ENCODE measurements around the gene CMIP.
"Not testable (repeated sequence)": the region's sequence is repeated elsewhere in the genome, so short reads cannot be mapped to it uniquely, and the experiment has no call there.

Gene CMIP

GRCh38 chr16:81517629-81518438 is 73.2 kb downstream of the CMIP start:
- DNase-seq (ENCODE audit: low read depth), result no peak

GRCh38 chr16:81518439-81518757 is 73.8 kb downstream of the CMIP start:
- DNase-seq (ENCODE audit: low read depth), result no peak

DNA sequence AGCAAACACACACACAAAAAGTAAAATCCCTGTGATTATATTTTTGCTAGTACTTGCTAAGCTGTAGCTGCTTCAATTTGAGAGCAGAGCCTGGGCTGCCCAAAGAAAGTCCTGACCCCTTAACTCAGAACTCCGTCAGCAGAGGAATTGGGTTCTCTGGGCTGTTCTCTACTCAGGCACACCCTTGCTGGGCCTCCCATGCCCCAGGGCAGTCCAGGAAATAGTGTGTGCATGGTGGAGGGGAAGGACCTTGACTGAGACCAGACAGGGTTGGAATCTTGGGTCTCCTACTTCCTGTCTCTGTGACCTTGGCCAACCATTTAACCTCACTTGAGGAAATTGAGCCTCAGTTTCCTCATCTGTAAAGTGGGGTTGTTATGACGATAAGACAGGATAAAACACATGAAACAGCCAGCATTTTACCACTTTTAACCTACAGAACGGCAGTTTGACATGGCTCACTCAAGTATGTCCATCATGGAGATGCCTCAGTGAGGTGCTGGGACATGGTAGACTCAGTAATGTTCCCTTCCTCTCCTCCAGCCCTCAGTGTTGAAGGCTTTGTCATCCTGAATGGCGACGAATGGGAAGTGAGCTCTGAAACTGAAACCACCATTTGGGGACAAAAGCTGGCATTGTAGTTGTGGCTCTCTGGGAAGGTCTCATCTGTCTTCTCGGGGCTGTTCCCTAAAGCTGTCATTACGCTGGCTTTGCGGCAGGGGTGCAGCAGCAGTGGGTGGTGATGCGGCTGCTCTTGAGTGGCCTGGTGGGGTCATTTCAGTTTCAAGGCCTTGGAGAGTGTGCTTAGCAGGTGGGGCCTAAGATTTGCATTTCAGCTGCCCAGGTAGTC is 74.9 kb downstream of the CMIP start:
- DNase-seq (ENCODE audit: low read depth), result no peak

- DNase-seq (ENCODE audit: low read depth), result no peak
Measured at GRCh38 chr16:81520151-81520470, 75.5 kb downstream of the CMIP start.

DNA sequence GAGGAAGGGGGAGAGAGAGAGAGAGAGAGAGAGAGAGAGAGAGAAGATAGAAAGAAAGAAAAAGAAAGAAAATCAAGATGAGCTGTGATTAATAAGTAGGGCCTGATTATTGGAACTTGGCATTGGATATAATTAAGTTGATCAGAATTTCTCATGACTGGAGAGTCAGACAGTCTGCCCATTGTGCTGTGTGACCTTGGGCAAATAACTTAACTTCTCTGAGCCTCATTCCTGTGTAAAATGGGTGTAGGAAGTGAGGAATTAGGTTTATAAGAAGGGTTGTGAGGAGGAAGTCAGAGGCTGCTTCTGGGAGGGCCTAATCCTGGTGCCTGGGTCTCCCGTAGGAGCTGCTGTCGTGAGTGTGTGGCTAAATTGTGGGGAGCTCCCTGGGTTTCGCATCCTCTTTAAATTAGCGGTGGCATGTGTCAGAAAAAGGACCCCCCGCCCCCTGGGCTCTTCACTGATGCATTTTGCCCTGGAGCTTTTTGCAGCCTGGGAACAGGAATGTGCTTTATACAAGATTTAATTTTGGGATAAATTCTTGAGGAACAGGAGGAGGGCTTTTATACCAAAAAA is 76.0 kb downstream of the CMIP start:
- no peak for DNase-seq (ENCODE audit: low read depth)

GRCh38 chr16:81521141-81521626 is 76.6 kb downstream of the CMIP start:
- DNase-seq (ENCODE audit: low read depth), result no peak

- DNase-seq (ENCODE audit: low read depth), result no peak
Measured at GRCh38 chr16:81522108-81522701, 77.6 kb downstream of the CMIP start.

- DNase-seq (ENCODE audit: low read depth), result not testable (repeated sequence)
Measured at GRCh38 chr16:81522851-81523250, 78.2 kb downstream of the CMIP start.

GRCh38 chr16:81523387-81524115 is 78.9 kb downstream of the CMIP start:
- DNase-seq (ENCODE audit: low read depth), result peak; percentile 25

DNA sequence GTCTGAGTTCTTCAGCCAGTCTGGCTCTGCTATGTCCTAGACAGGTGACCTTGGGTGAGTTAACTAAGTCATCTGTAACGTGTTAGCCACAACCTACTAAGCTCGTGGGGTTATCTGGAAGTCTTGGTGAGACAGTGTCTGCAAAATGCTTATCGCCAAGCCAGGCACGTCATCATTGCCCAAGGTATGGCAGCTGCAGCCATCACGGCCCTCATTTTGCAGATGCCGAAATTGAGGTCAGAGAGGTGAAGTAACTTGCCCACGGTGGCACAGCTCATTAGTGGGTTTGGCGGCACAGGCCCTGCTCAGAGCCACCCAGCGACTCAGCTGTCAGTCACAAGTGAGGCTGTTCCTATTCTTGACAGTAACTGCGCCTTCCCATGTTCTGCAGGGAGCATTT is 79.8 kb downstream of the CMIP start:
- DNase-seq (ENCODE audit: low read depth), result no peak

- DNase-seq (ENCODE audit: low read depth), result not testable (repeated sequence)
Measured at GRCh38 chr16:81524885-81525284, 80.3 kb downstream of the CMIP start.

DNA sequence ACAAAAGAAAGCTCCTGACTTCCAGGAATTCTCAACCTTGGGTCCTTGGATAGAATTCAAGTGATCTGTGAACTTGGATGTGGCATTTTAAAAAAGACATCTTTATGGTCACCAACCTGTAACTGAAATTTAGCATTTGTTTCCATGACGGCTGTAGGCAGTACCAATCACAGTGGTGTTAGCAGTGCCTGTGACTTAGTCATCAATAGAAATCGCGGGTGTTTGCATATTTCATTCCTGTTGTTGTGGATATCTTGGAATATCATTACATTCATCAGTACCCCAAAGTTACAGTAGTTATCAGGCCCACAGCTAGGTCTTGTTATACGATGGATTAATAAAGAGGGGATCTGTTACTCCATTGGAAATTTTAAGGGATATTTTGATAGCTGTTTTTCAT is 81.6 kb downstream of the CMIP start:
- no peak for DNase-seq (ENCODE audit: low read depth)

- DNase-seq (ENCODE audit: low read depth), result no peak
Measured at GRCh38 chr16:81526935-81527334, 82.3 kb downstream of the CMIP start.

- DNase-seq (ENCODE audit: low read depth), result no peak
Measured at GRCh38 chr16:81527477-81528178, 83.0 kb downstream of the CMIP start.

GRCh38 chr16:81528256-81528655 is 83.6 kb downstream of the CMIP start:
- DNase-seq (ENCODE audit: low read depth), result no peak

- DNase-seq (ENCODE audit: low read depth), result no peak
Measured at GRCh38 chr16:81530296-81530721, 85.7 kb downstream of the CMIP start.

GRCh38 chr16:81530814-81531213 is 86.2 kb downstream of the CMIP start:
- no peak for DNase-seq (ENCODE audit: low read depth)

DNA sequence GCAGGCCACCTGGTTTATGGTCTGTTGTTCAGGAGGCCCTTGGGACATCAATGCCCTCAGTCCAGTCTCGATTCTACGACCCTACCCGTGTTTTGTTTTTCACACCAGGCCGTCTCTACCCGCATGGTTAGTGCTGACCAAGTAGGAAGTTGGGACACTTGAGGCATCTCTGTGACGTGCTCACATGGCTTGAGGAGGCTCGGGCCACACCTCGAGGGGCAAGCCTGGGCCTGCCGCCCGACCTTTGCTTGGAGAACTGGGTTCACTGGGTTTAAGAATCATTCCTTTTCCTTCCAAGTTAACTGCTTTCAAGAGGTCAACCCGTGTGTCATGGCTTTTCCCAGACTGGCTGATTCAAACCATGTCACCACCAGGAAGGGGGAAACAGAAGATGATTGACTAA is 86.8 kb downstream of the CMIP start:
- DNase-seq (ENCODE audit: low read depth), result no peak

GRCh38 chr16:81532491-81533174 is 88.0 kb downstream of the CMIP start:
- no peak for DNase-seq (ENCODE audit: low read depth)

- DNase-seq (ENCODE audit: low read depth), result no peak
Measured at GRCh38 chr16:81533175-81533507, 88.5 kb downstream of the CMIP start.

Measured in HS-5 (cell line).